ENCODE data around the gene INO80E. TPM values are rescaled to one million over a fixed set of nuclear protein-coding genes. Genes with fewer than 3 reads are reported as not detected.
A peak's percentile ranks its signal among the peaks of the same experiment; 100 is the strongest.

Gene INO80E
- total RNA-seq, 1 experiment from 2014 or later, result 94.1 TPM

DNA sequence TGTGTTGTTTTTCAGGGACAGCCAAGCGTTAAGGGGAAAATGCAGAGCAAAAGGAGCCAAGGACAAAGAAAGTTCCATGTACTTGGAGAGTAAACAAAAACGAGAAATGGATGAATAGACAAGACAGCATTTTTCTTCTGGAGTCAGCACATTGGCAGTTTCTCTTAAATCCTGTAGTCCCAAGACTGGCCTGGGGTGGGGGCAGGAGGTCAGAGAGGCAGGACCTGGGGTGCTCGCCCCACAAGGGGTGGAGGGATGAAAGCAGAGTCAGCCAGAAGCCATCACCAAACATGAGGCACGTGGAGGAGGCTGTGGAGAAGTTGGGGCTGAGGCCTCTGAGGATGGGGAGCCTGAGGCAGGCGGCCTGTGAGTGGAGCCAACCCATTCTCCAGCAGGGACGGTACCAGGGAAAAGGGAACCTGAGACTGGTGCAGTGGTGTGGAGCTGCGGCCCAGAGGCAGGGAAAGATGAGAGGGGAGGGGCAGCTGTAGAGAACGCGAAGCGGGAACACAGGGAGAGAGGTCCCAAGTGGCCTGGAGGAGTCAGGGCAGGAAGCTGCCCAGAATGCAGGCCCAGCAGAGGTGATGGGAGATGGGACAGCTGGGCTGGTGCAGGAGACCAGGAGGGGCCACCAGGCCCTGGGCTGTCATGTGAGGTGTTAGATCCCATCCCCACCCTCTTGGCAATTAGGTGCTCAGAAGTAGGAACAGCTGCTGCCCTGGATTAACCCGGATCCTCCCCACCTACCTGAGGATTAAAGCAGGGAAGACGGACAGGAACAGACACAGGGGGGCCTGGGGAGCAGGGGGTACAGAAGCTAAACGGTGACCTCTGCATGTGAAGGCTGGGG is 31.8 kb downstream of the INO80E start:
- Histone ChIP-seq H2AFZ (ENCODE audit: low read length) (no peak overlapping the region), H2BK120ac (ENCODE audit: low read depth, low read length, poor library complexity, severe bottlenecking) (no peak overlapping the region), H3K27me3 (ENCODE audit: insufficient read depth, low read length) (no peaks in the 10 kb centered on the region), H2AK5ac (ENCODE audit: insufficient read length, low read length) (no peak overlapping the region), H3K27ac (ENCODE audit: insufficient read length, low read depth, low read length) (no peak overlapping the region), H2BK15ac (ENCODE audit: low read depth, low read length) (no peak overlapping the region), H4K20me1 (ENCODE audit: control insufficient read depth, insufficient read depth, insufficient read length) (no peaks in the 10 kb centered on the region), H2BK20ac (ENCODE audit: low read depth, low read length, poor library complexity, severe bottlenecking) (no peak overlapping the region), H4K8ac (replicated peaks; ENCODE audit: insufficient read length, low read depth, low read length) (no peak overlapping the region), H2BK5ac (ENCODE audit: insufficient read length, low read length) (no peak overlapping the region), H3K23ac (ENCODE audit: insufficient read length, low read depth, low read length) (no peak overlapping the region), H4K5ac (ENCODE audit: insufficient read length, low read depth, low read length) (no peak overlapping the region), H3K4me2 (ENCODE audit: insufficient read depth, insufficient read length, low read length) (no peak overlapping the region), H2BK12ac (ENCODE audit: insufficient read length, low read depth, low read length) (no peak overlapping the region), H3K23me2 (ENCODE audit: insufficient read length, low read depth, low read length, poor library complexity, severe bottlenecking) (peaks cover 20% of the 10 kb centered on the region), H3K18ac (ENCODE audit: insufficient read length, low read depth, low read length) (no peak overlapping the region), H3K14ac (ENCODE audit: insufficient read depth, low read length) (no peak overlapping the region), H4K91ac (ENCODE audit: insufficient read length, low read depth, low read length) (no peak overlapping the region), H3K9me3 (ENCODE audit: control insufficient read depth, low read depth, low read length) (no peaks in the 10 kb centered on the region), H3K79me1 (ENCODE audit: insufficient read depth, low read depth, low read length, poor library complexity, severe bottlenecking) (no peaks in the 10 kb centered on the region), H3K79me2 (ENCODE audit: insufficient read depth, low read length) (no peaks in the 10 kb centered on the region; the same call in 1 of the 2 replicates), H3K4me1 (ENCODE audit: insufficient read depth, low read length) (peaks cover 3% of the 10 kb centered on the region; the same call in 1 of the 2 replicates), H3K56ac (ENCODE audit: insufficient read length, low read depth, low read length) (no peak overlapping the region), H3T11ph (ENCODE audit: low read length) (no peak overlapping the region), H3K9ac (ENCODE audit: extremely low read depth, insufficient read length, low read length) (no peak overlapping the region), H3K4ac (ENCODE audit: low read depth, low read length) (no peak overlapping the region)
- no CpG with 5 or more reads among the region's 13 CpGs for WGBS (ENCODE audit: extremely low coverage, insufficient read length, low lambda C conversion rate)
- H3K27ac Mint-ChIP-seq, result peak overlapping the region in 1 of 3 experiments; percentile 76; a peak in 2 of 7 replicates
- H3K36me3 Mint-ChIP-seq (ENCODE audit: insufficient read depth in 1 of 3, low read depth in 3 of 3), result peaks cover 6 to 16% (median 10%) of the 10 kb centered on the region in 3 experiments; a peak in 5 of 7 replicates
- no peaks in the 10 kb centered on the region; a peak in 1 of 5 replicates for H3K9me3 Mint-ChIP-seq
- TF ChIP-seq, protein P1, sequence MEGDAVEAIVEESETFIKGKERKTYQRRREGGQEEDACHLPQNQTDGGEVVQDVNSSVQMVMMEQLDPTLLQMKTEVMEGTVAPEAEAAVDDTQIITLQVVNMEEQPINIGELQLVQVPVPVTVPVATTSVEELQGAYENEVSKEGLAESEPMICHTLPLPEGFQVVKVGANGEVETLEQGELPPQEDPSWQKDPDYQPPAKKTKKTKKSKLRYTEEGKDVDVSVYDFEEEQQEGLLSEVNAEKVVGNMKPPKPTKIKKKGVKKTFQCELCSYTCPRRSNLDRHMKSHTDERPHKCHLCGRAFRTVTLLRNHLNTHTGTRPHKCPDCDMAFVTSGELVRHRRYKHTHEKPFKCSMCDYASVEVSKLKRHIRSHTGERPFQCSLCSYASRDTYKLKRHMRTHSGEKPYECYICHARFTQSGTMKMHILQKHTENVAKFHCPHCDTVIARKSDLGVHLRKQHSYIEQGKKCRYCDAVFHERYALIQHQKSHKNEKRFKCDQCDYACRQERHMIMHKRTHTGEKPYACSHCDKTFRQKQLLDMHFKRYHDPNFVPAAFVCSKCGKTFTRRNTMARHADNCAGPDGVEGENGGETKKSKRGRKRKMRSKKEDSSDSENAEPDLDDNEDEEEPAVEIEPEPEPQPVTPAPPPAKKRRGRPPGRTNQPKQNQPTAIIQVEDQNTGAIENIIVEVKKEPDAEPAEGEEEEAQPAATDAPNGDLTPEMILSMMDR (conservative IDR thresholded peaks at IDR 0.05), result no peak
- peaks cover 6% of the 10 kb centered on the region for H3K27me3 Mint-ChIP-seq (ENCODE audit: low read depth)
- H3K4me3 Mint-ChIP-seq, result peak overlapping the region in 1 of 2 experiments; percentile 53; a peak in 2 of 5 replicates
- H3K4me1 Mint-ChIP-seq, result peaks cover 27 to 44% of the 10 kb centered on the region in 2 experiments
- no peak for DNase-seq
